WTC11 (cell line): ENCODE measurements around the gene NINL. TPM values are rescaled to one million over a fixed set of nuclear protein-coding genes. Genes with fewer than 3 reads are reported as not detected.

Experiments
- ATAC-seq: fragments of 200-7000 bp; cut with Tn5 transposase; 2 replicates; pipeline ENCODE4 v1.10.0; 2021; ENCODE audit warnings: mild to moderate bottlenecking, moderate library complexity
- CTCF ChIA-PET: fragments of 300-600 bp; sonication (Branson Sonifier 250); formaldehyde crosslinking; loops from one replicate; lab custom pipeline; 2021; ENCODE audit warnings: antibody characterized with exemption; lab: Charles Lee
- POLR2A ChIA-PET: fragments of 350-600 bp; sonication (Branson Sonifier 250); formaldehyde crosslinking; loops from one replicate; lab custom pipeline; 2021; ENCODE audit warnings: antibody characterized with exemption; lab: Charles Lee
- DNase-seq: peaks from one replicate; pipeline ENCODE4 v3.0.0; 2021; ENCODE audit warnings: low spot score
- H3K27ac Mint-ChIP-seq: 2 replicates; pipeline ENCODE4 v1.8.0; 2021; ENCODE audit warnings: mixed read lengths
- H3K27me3 Mint-ChIP-seq: 2 replicates; pipeline ENCODE4 v1.8.0; 2021; ENCODE audit warnings: low read depth, mild to moderate bottlenecking, moderate library complexity, mixed read lengths
- H3K36me3 Mint-ChIP-seq: 2 replicates; pipeline ENCODE4 v1.8.0; 2021; ENCODE audit warnings: mixed read lengths
- H3K4me1 Mint-ChIP-seq: 2 replicates; pipeline ENCODE4 v1.8.0; 2022; ENCODE audit warnings: mixed read lengths
- H3K4me3 Mint-ChIP-seq: 2 replicates; pipeline ENCODE4 v1.8.0; 2021; ENCODE audit warnings: mild to moderate bottlenecking, moderate library complexity, mixed read lengths
- H3K9me3 Mint-ChIP-seq: 2 replicates; pipeline ENCODE4 v1.8.0; 2021; ENCODE audit warnings: mixed read lengths
- ATF1 ChIP-seq: sonication (generic); formaldehyde crosslinking; IDR thresholded peaks from 2 replicates; pipeline ENCODE4 v1.8.1; 2023; ENCODE audit warnings: mild to moderate bottlenecking, moderate library complexity, missing genetic modification reagents
- CBFB ChIP-seq: sonication (generic); formaldehyde crosslinking; IDR thresholded peaks from 2 replicates; pipeline ENCODE4 v1.8.1; 2022; ENCODE audit warnings: mild to moderate bottlenecking, low read depth, missing genetic modification reagents
- CREM ChIP-seq: sonication (generic); formaldehyde crosslinking; IDR thresholded peaks from 2 replicates; pipeline ENCODE4 v1.8.1; 2022; ENCODE audit warnings: mild to moderate bottlenecking, missing genetic modification reagents, moderate library complexity
- E2F1 ChIP-seq: sonication (generic); formaldehyde crosslinking; IDR thresholded peaks from 2 replicates; pipeline ENCODE4 v1.8.0; 2022; ENCODE audit warnings: mild to moderate bottlenecking, missing genetic modification reagents
- ERG ChIP-seq: fragments of 250-450 bp; sonication (Bioruptor Pico); IDR thresholded peaks from 2 replicates; pipeline ENCODE4 v1.8.0; 2021; ENCODE audit warnings: mild to moderate bottlenecking
- GRHL2 ChIP-seq: fragments of 250-450 bp; sonication (Bioruptor Pico); IDR thresholded peaks from 2 replicates; pipeline ENCODE4 v1.8.0; 2022; ENCODE audit warnings: mild to moderate bottlenecking, moderate library complexity; ENCODE audit not compliant: insufficient replicate concordance, severe bottlenecking
- HMGA2 ChIP-seq: fragments of 250-450 bp; sonication (Bioruptor Pico); IDR thresholded peaks from 2 replicates; pipeline ENCODE4 v1.4.0; 2021; ENCODE audit warnings: mild to moderate bottlenecking, moderate library complexity
- JAZF1 ChIP-seq: fragments of 250-450 bp; sonication (Bioruptor Pico); IDR thresholded peaks from 2 replicates; pipeline ENCODE4 v1.9.0; 2021; ENCODE audit warnings: moderate library complexity, mild to moderate bottlenecking, inconsistent platforms
- JUN ChIP-seq: sonication (generic); formaldehyde crosslinking; IDR thresholded peaks from 2 replicates; pipeline ENCODE4 v1.8.0; 2023; ENCODE audit warnings: mild to moderate bottlenecking, missing genetic modification reagents
- KAT7 ChIP-seq: sonication (generic); formaldehyde crosslinking; IDR thresholded peaks from 2 replicates; pipeline ENCODE4 v1.8.1; 2023; ENCODE audit warnings: missing genetic modification reagents, mild to moderate bottlenecking, borderline replicate concordance
- MLX ChIP-seq: sonication (generic); formaldehyde crosslinking; IDR thresholded peaks from 2 replicates; pipeline ENCODE4 v1.8.1; 2023; ENCODE audit warnings: mild to moderate bottlenecking, missing genetic modification reagents, moderate library complexity
- MYBL2 ChIP-seq: sonication (generic); formaldehyde crosslinking; IDR thresholded peaks from 2 replicates; pipeline ENCODE4 v1.8.1; 2023; ENCODE audit warnings: mild to moderate bottlenecking, moderate library complexity, missing genetic modification reagents
- NR1H2 ChIP-seq: sonication (generic); formaldehyde crosslinking; IDR thresholded peaks from 2 replicates; pipeline ENCODE4 v1.9.0; 2021; ENCODE audit warnings: mild to moderate bottlenecking, moderate library complexity, missing genetic modification reagents
- NR2C2 ChIP-seq: sonication (generic); formaldehyde crosslinking; IDR thresholded peaks from 2 replicates; pipeline ENCODE4 v1.8.0; 2022; ENCODE audit warnings: mild to moderate bottlenecking, missing genetic modification reagents
- RELA ChIP-seq: sonication (generic); formaldehyde crosslinking; IDR thresholded peaks from 2 replicates; pipeline ENCODE4 v1.8.1; 2022; ENCODE audit warnings: missing genetic modification reagents, mild to moderate bottlenecking, borderline replicate concordance
- SMAD3 ChIP-seq: sonication (generic); formaldehyde crosslinking; IDR thresholded peaks from 2 replicates; pipeline ENCODE4 v1.8.0; 2022; ENCODE audit warnings: missing genetic modification reagents, mild to moderate bottlenecking, borderline replicate concordance
- TEAD4 ChIP-seq: sonication (generic); formaldehyde crosslinking; IDR thresholded peaks from 2 replicates; pipeline ENCODE4 v1.8.0; 2022; ENCODE audit warnings: mild to moderate bottlenecking, missing genetic modification reagents
- ZBTB21 ChIP-seq: sonication (generic); formaldehyde crosslinking; IDR thresholded peaks from 2 replicates; pipeline ENCODE4 v1.8.1; 2023; ENCODE audit warnings: mild to moderate bottlenecking, missing genetic modification reagents, borderline replicate concordance
- ZNF263 ChIP-seq: sonication (generic); formaldehyde crosslinking; IDR thresholded peaks from 2 replicates; pipeline ENCODE4 v1.8.1; 2022; ENCODE audit warnings: low read depth, mild to moderate bottlenecking, moderate library complexity, missing genetic modification reagents
- total RNA-seq: library from RNA; stranded (reverse); gene quantifications from 3 replicates; pipeline ENCODE4 v1.2.3, GENCODE V29; 2021
- TF ChIP-seq, protein P1 (sequence below): fragments of 250-450 bp; sonication (Bioruptor Pico); IDR thresholded peaks from 2 replicates; pipeline ENCODE4 v1.9.0; 2021; ENCODE audit warnings: moderate library complexity, mild to moderate bottlenecking, inconsistent platforms, borderline replicate concordance
- TF ChIP-seq, protein P2 (sequence below): fragments of 250-450 bp; sonication (Bioruptor Pico); IDR thresholded peaks from 2 replicates; pipeline ENCODE4 v2.1.2; 2022; ENCODE audit warnings: mild to moderate bottlenecking, moderate library complexity
- TF ChIP-seq, protein P3 (sequence below): sonication (generic); formaldehyde crosslinking; conservative IDR thresholded peaks from 2 replicates; pipeline ENCODE4 v1.8.1; 2023; ENCODE audit warnings: mild to moderate bottlenecking, low read depth, missing genetic modification reagents, moderate library complexity
- TF ChIP-seq, protein P4 (sequence below): sonication (generic); formaldehyde crosslinking; IDR thresholded peaks from 2 replicates; pipeline ENCODE4 v1.8.1; 2022; ENCODE audit warnings: low read depth, missing genetic modification reagents, borderline replicate concordance
- TF ChIP-seq, protein P5 (sequence below): sonication (generic); formaldehyde crosslinking; IDR thresholded peaks from 2 replicates; pipeline ENCODE4 v1.8.0; 2022; ENCODE audit warnings: mild to moderate bottlenecking, missing genetic modification reagents

The NINL gene
- total RNA-seq, 1 experiment from 2014 or later = 36.0 TPM

- CTCF ChIA-PET = interaction anchor here (1.0 kb wide), 1 partner anchor 18 kb away, joined by 3 read pairs; no protein-coding TSS in a partner anchor
- H3K4me3 Mint-ChIP-seq = no peak overlapping the region
These were observed 133.0 kb downstream of the NINL start for GRCh38 chr20:25452333-25452732.

GRCh38 chr20:25447671-25448070, 137.7 kb downstream of the NINL start:
- Mint-ChIP-seq H3K9me3 (peaks cover 5% of the 10 kb centered on the region; the same call in 1 of the 2 replicates), H3K36me3 (peaks cover 66% of the 10 kb centered on the region), H3K4me3 (no peak overlapping the region), H3K27ac (no peak overlapping the region), H3K27me3 (no peaks in the 10 kb centered on the region), H3K4me1 (no peaks in the 10 kb centered on the region)
- CTCF ChIA-PET = no interaction called here
- no peak for ATAC-seq
- POLR2A ChIA-PET = no interaction called here
- DNase-seq = no peak
- TF ChIP-seq GRHL2 (CRISPR knock-in tag) = no peak
- no peak for TF ChIP-seq E2F1 (CRISPR knock-in tag)
- TF ChIP-seq, protein P1, sequence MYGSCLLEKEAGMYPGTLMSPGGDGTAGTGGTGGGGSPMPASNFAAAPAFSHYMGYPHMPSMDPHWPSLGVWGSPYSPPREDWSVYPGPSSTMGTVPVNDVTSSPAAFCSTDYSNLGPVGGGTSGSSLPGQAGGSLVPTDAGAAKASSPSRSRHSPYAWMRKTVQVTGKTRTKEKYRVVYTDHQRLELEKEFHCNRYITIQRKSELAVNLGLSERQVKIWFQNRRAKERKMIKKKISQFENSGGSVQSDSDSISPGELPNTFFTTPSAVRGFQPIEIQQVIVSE (CRISPR knock-in tag) = no peak
- no peak for TF ChIP-seq TEAD4
- no peak for TF ChIP-seq ZNF263
- no peak for TF ChIP-seq JAZF1 (CRISPR knock-in tag)
- no peak for TF ChIP-seq CREM
- TF ChIP-seq MYBL2 (CRISPR knock-in tag) = no peak
- no peak for TF ChIP-seq HMGA2 (CRISPR knock-in tag)

More at GRCh38 chr20:25452333-25452732, 133.0 kb downstream of the NINL start:
- Mint-ChIP-seq H3K9me3 (peaks cover 5% of the 10 kb centered on the region; the same call in 1 of the 2 replicates), H3K27me3 (no peaks in the 10 kb centered on the region), H3K36me3 (peaks cover 65% of the 10 kb centered on the region), H3K27ac (no peak overlapping the region), H3K4me1 (no peaks in the 10 kb centered on the region)
- ATAC-seq (no peak), DNase-seq (no peak)
- POLR2A ChIA-PET = no interaction called here
- TF ChIP-seq NR1H2 (CRISPR knock-in tag) (no peak), KAT7 (CRISPR knock-in tag) (no peak), SMAD3 (CRISPR knock-in tag) (no peak), CBFB (CRISPR knock-in tag) (no peak), ERG (CRISPR knock-in tag) (no peak), JUN (CRISPR knock-in tag) (no peak), MYBL2 (CRISPR knock-in tag) (no peak), MLX (CRISPR knock-in tag) (no peak), NR2C2 (CRISPR knock-in tag) (no peak), RELA (CRISPR knock-in tag) (no peak), ZBTB21 (CRISPR knock-in tag) (no peak), ATF1 (CRISPR knock-in tag) (no peak)
- TF ChIP-seq, protein P2, sequence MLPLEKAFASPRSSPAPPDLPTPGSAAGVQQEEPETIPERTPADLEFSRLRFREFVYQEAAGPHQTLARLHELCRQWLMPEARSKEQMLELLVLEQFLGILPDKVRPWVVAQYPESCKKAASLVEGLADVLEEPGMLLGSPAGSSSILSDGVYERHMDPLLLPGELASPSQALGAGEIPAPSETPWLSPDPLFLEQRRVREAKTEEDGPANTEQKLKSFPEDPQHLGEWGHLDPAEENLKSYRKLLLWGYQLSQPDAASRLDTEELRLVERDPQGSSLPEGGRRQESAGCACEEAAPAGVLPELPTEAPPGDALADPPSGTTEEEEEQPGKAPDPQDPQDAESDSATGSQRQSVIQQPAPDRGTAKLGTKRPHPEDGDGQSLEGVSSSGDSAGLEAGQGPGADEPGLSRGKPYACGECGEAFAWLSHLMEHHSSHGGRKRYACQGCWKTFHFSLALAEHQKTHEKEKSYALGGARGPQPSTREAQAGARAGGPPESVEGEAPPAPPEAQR (CRISPR knock-in tag) = no peak
- TF ChIP-seq, protein P3, sequence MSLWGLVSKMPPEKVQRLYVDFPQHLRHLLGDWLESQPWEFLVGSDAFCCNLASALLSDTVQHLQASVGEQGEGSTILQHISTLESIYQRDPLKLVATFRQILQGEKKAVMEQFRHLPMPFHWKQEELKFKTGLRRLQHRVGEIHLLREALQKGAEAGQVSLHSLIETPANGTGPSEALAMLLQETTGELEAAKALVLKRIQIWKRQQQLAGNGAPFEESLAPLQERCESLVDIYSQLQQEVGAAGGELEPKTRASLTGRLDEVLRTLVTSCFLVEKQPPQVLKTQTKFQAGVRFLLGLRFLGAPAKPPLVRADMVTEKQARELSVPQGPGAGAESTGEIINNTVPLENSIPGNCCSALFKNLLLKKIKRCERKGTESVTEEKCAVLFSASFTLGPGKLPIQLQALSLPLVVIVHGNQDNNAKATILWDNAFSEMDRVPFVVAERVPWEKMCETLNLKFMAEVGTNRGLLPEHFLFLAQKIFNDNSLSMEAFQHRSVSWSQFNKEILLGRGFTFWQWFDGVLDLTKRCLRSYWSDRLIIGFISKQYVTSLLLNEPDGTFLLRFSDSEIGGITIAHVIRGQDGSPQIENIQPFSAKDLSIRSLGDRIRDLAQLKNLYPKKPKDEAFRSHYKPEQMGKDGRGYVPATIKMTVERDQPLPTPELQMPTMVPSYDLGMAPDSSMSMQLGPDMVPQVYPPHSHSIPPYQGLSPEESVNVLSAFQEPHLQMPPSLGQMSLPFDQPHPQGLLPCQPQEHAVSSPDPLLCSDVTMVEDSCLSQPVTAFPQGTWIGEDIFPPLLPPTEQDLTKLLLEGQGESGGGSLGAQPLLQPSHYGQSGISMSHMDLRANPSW (CRISPR knock-in tag) = no peak
- TF ChIP-seq, protein P4, sequence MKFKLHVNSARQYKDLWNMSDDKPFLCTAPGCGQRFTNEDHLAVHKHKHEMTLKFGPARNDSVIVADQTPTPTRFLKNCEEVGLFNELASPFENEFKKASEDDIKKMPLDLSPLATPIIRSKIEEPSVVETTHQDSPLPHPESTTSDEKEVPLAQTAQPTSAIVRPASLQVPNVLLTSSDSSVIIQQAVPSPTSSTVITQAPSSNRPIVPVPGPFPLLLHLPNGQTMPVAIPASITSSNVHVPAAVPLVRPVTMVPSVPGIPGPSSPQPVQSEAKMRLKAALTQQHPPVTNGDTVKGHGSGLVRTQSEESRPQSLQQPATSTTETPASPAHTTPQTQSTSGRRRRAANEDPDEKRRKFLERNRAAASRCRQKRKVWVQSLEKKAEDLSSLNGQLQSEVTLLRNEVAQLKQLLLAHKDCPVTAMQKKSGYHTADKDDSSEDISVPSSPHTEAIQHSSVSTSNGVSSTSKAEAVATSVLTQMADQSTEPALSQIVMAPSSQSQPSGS (CRISPR knock-in tag) = no peak
- TF ChIP-seq, protein P5, sequence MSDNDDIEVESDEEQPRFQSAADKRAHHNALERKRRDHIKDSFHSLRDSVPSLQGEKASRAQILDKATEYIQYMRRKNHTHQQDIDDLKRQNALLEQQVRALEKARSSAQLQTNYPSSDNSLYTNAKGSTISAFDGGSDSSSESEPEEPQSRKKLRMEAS (CRISPR knock-in tag) = no peak
